Activated CD8-positive, alpha-beta T cell treated with anti-CD3 and anti-CD28 coated beads, Interleukin-2, amount 10 ng/mL, durations not matched to agents 7 days and 5 days (primary cell): ENCODE measurements around the gene SRCAP. TPM values are rescaled to one million over a fixed set of nuclear protein-coding genes. Genes with fewer than 3 reads are reported as not detected.
A peak's percentile ranks its signal among the peaks of the same experiment; 100 is the strongest.

Source experiments
- ATAC-seq: fragments of 150-1000 bp; cut with Tn5 transposase; one replicate; pipeline ENCODE4 v1.10.0; 2021; ENCODE audit warnings: moderate library complexity
- CTCF ChIA-PET: fragments of 350-600 bp; sonication (Branson Sonifier 250); formaldehyde crosslinking; loops from one replicate; lab custom pipeline; 2021; ENCODE audit warnings: antibody characterized with exemption; lab: Charles Lee
- POLR2A ChIA-PET: fragments of 350-600 bp; sonication (Branson Sonifier 250); formaldehyde crosslinking; loops from one replicate; lab custom pipeline; 2021; ENCODE audit warnings: antibody characterized with exemption; lab: Charles Lee
- DNase-seq: peaks from one replicate; pipeline ENCODE4 v3.0.0-alpha.2; 2020
- H3K27ac Mint-ChIP-seq: one replicate; pipeline ENCODE4 v1.8.0; 2021; ENCODE audit warnings: mild to moderate bottlenecking, mixed read lengths
- H3K27me3 Mint-ChIP-seq: one replicate; pipeline ENCODE4 v1.8.0; 2021; ENCODE audit warnings: low read depth, mixed read lengths
- H3K36me3 Mint-ChIP-seq: one replicate; pipeline ENCODE4 v1.8.0; 2021; ENCODE audit warnings: low read depth, mixed read lengths
- H3K4me1 Mint-ChIP-seq: one replicate; pipeline ENCODE4 v1.8.0; 2021; ENCODE audit warnings: low read depth, mixed read lengths
- H3K4me3 Mint-ChIP-seq: one replicate; pipeline ENCODE4 v1.8.0; 2021; ENCODE audit warnings: mild to moderate bottlenecking, mixed read lengths
- H3K9me3 Mint-ChIP-seq: one replicate; pipeline ENCODE4 v1.8.0; 2022; ENCODE audit warnings: mixed read lengths; ENCODE audit not compliant: insufficient read depth
- total RNA-seq, 2 experiments: library from RNA; stranded (reverse); gene quantifications; one replicate each; pipeline ENCODE4 v1.2.3, GENCODE V29; 2021

Gene SRCAP
- total RNA-seq, 2 experiments from 2014 or later: 75.2 to 76.0 TPM

DNA sequence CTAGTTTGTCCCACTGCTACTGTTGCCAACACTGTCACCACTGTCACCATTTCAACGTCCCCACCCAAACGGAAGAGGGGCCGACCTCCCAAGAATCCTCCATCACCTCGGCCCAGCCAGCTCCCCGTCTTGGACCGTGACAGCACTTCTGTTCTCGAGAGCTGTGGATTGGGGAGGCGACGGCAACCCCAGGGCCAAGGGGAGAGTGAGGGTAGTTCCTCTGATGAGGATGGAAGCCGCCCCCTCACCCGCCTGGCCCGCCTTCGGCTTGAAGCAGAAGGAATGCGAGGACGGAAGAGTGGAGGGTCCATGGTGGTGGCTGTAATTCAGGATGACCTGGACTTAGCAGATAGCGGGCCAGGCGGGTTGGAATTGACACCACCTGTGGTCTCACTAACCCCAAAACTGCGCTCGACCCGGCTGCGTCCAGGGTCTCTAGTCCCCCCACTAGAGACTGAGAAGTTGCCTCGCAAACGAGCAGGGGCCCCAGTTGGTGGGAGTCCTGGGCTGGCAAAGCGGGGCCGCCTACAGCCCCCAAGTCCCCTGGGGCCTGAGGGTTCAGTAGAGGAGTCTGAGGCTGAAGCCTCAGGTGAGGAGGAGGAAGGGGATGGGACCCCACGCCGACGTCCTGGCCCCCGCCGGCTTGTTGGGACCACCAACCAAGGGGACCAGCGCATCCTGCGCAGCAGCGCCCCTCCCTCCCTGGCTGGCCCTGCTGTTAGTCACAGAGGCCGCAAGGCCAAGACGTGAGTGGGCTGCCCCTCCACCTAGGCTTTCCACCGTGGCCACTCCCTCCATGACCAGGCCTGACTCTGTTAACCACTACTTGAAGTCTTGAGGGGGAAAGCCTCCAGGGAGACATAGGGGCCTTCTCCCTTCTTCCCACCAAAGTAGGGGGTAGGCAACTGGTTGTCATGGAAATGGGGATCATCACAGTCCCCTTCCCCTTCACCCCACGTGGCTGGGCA lies 40.3 kb downstream of the SRCAP start:
- peaks cover 59% of the 10 kb centered on the region for H3K36me3 Mint-ChIP-seq
- ATAC-seq (no peak), DNase-seq (no peak)
- H3K4me1 Mint-ChIP-seq: no peaks in the 10 kb centered on the region
- H3K27ac Mint-ChIP-seq: no peak overlapping the region
- ChIA-PET CTCF (no interaction called here), POLR2A (no interaction called here)
- H3K4me3 Mint-ChIP-seq: no peak overlapping the region
- H3K9me3 Mint-ChIP-seq: no peaks in the 10 kb centered on the region
- H3K27me3 Mint-ChIP-seq: no peaks in the 10 kb centered on the region

DNA sequence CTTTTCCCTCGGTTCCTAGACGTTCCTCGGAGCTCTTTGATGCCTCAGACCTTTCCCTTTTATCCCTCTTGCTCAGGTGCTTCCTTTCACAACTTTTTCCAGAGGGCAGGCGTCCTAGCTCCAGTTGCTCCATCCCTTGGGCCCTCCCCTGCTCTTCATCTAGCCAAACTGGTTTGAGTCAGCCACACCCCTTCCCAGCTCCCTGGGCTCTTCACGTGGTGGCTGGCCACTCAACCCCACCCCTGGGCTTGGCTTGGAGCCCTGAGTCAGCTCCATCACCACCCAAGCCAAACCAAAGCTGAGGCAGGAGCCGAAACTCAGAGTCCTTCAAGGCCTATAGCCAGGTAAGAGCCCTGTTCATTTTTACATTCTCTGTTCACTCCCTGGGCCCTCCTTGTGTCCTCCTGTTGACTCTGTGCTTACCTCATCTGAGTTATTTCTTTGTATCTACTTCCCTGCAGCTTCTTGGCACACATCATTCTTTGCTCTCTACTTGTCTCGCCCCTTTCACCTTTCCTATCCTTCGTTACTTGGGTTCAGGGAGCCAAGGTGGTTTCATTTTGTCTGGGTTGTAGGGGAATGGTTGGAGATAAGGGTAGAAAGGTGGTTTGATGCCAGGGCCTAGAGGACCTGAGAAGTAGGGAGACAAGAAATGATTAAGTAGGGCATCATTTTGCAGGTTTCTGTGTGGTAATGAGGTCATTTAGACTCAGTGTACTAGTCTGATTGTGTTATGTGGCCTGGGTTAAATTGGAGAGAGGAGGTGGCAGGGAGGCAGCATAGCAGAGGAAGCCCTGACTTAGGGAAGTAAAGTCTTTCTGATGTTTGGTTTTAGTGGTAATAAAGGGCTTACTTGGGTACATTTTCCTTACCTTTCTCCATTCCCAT lies 41.6 kb downstream of the SRCAP start:
- Mint-ChIP-seq H3K27ac (peak overlapping the region; percentile 7), H3K36me3 (peaks cover 58% of the 10 kb centered on the region), H3K4me1 (no peaks in the 10 kb centered on the region), H3K27me3 (no peaks in the 10 kb centered on the region), H3K9me3 (no peaks in the 10 kb centered on the region), H3K4me3 (no peak overlapping the region)
- POLR2A ChIA-PET: no interaction called here
- DNase-seq (no peak), ATAC-seq (no peak)
- CTCF ChIA-PET: interaction anchor here (1.1 kb wide), 1 partner anchor 8 kb away, joined by 3 read pairs; no protein-coding TSS in a partner anchor

DNA sequence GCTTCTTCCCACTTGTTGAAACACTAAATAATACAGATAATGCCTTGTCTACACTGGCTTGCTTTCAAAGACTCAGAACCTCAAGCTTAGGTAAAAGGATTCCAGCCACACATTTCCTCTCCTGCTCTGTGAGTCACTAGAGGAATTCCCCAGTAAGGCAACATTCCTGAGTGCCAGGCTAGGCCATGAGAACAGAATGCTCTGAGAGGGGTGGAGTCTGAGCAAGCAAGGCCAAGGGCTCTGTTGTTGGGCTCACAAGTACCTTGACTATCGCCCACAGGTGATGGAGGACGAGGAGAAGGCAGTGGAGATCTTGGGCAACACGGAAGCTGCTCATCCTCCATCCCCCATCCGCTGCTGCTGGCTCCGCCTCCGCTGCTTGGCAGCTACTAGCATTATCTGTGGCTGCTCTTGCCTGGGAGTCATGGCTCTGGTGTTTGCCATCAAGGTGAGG lies 42.5 kb downstream of the SRCAP start:
- no peak overlapping the region for H3K4me3 Mint-ChIP-seq
- H3K36me3 Mint-ChIP-seq: peaks cover 49% of the 10 kb centered on the region
- no peaks in the 10 kb centered on the region for H3K4me1 Mint-ChIP-seq
- DNase-seq: no peak
- ChIA-PET POLR2A (interaction anchor here (0.9 kb wide), 1 partner anchor 26 kb away, joined by 3 read pairs; no protein-coding TSS in a partner anchor), CTCF (interaction anchor here (1.1 kb wide), 1 partner anchor 9 kb away, joined by 3 read pairs; no protein-coding TSS in a partner anchor)
- no peaks in the 10 kb centered on the region for H3K27me3 Mint-ChIP-seq
- no peak for ATAC-seq
- no peak overlapping the region for H3K27ac Mint-ChIP-seq
- H3K9me3 Mint-ChIP-seq: no peaks in the 10 kb centered on the region

DNA sequence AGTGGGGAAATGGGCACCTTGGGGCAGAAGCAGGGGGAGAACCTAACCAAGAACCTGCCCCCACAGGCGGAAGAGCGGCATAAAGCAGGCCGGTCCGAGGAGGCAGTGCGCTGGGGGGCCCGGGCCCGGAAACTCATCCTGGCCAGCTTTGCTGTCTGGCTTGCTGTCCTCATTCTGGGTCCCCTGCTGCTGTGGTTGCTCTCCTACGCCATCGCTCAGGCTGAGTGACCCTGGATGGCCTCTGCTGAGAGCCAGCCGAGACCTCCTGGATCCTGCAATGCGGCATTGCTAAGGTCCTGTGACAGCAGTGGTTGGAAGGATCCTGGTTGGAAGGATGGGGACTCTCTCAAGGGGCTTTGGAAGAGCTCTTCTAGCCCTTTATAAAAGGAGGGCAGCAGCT lies 44.7 kb downstream of the SRCAP start:
- Mint-ChIP-seq H3K4me1 (peaks cover 14% of the 10 kb centered on the region), H3K27me3 (no peaks in the 10 kb centered on the region), H3K27ac (peak overlapping the region; percentile 20), H3K9me3 (no peaks in the 10 kb centered on the region), H3K4me3 (no peak overlapping the region), H3K36me3 (peaks cover 37% of the 10 kb centered on the region)
- CTCF ChIA-PET: no interaction called here
- no peak for DNase-seq
- ATAC-seq: no peak
- POLR2A ChIA-PET: interaction anchor here (1.5 to 1.6 kb wide), 2 partner anchors 9 to 16 kb away, joined by 4 to 5 read pairs; no protein-coding TSS in a partner anchor

DNA sequence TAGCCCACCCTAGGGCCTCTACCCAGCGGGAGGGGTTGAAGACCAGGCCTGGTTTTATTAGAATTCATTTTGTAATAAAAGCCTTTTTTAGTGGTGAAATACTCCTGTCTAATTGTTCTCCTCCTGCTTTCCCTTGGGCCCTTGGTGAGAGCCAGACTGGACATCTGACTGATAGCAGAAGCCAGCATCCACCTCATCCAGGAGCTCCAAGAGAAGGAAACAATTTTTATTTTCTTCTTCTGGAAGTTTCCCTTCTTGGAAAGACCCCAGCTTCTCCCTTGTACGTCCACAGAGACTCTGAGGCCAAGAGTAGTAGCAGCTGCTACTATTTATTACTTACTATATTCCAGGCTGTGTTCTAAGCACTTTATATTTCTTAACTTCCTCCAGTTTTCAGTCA lies 45.2 kb downstream of the SRCAP start:
- CTCF ChIA-PET: no interaction called here
- H3K4me3 Mint-ChIP-seq: no peak overlapping the region
- ATAC-seq: no peak
- no peak overlapping the region for H3K27ac Mint-ChIP-seq
- H3K9me3 Mint-ChIP-seq: no peaks in the 10 kb centered on the region
- H3K4me1 Mint-ChIP-seq: peaks cover 15% of the 10 kb centered on the region
- H3K36me3 Mint-ChIP-seq: peaks cover 34% of the 10 kb centered on the region
- DNase-seq: no peak
- POLR2A ChIA-PET: interaction anchor here (1.5 to 1.6 kb wide), 2 partner anchors 9 to 17 kb away, joined by 4 to 5 read pairs; no protein-coding TSS in a partner anchor
- no peaks in the 10 kb centered on the region for H3K27me3 Mint-ChIP-seq

DNA sequence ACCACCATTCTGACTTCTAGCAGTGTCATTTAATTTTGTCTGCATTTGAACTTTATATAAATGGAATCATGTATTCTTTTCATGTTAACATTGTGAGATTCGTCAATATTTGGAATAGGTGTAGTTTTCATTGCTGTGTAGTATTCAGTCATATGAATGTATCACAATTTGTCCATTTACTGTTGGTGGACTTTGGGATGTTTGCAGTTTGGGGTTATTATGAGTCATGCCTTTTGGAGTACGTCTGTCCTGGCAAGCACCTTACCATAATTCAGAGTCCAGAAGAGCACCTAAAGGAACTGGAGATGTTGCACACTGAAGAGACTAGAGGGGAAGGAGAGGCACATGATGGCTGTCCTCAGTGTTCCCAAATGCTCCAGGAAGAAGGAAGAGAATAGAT lies 46.1 kb downstream of the SRCAP start:
- H3K27ac Mint-ChIP-seq: no peak overlapping the region
- DNase-seq (no peak), ATAC-seq (no peak)
- H3K9me3 Mint-ChIP-seq: no peaks in the 10 kb centered on the region
- H3K36me3 Mint-ChIP-seq: peaks cover 40% of the 10 kb centered on the region
- H3K4me3 Mint-ChIP-seq: no peak overlapping the region
- ChIA-PET CTCF (no interaction called here), POLR2A (interaction anchor here (1.6 kb wide), 1 partner anchor 17 kb away, joined by 4 read pairs; no protein-coding TSS in a partner anchor)
- H3K4me1 Mint-ChIP-seq: peaks cover 22% of the 10 kb centered on the region
- no peaks in the 10 kb centered on the region for H3K27me3 Mint-ChIP-seq

DNA sequence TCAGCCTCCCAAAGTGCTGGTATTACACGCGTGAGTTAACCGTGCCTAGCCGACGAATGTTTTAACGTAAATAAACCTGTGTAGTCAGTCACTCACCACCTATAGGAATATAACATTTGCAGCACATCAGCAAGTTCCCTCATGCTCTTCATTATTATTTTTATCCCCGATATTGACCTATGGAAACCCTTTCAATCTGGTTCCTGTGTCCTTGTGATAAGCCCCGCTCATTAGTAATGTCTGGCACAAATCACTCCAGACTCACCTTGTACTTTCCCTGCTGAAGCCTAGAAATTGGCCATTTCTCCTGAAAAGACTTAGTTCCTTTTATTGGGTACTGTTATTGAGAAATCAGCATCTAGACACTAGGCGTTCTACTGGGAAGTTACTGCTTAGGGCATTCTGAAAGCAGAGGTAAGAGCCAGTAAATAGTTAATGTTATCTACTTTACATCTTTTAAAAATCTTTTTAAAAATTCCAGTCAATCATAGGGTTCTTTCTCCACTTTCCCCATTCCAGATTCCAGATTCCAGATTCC lies 47.7 kb downstream of the SRCAP start:
- no peaks in the 10 kb centered on the region for H3K9me3 Mint-ChIP-seq
- H3K4me3 Mint-ChIP-seq: no peak overlapping the region
- H3K27ac Mint-ChIP-seq: peak overlapping the region; percentile 58
- ChIA-PET CTCF (interaction anchor here (1.2 to 2.2 kb wide), 4 partner anchors 23 to 155 kb away, joined by 3 to 15 read pairs (median 5); no protein-coding TSS in a partner anchor), POLR2A (no interaction called here)
- H3K4me1 Mint-ChIP-seq: peaks cover 27% of the 10 kb centered on the region
- ATAC-seq: no peak
- DNase-seq: no peak
- H3K27me3 Mint-ChIP-seq: no peaks in the 10 kb centered on the region
- H3K36me3 Mint-ChIP-seq: peaks cover 42% of the 10 kb centered on the region

DNA sequence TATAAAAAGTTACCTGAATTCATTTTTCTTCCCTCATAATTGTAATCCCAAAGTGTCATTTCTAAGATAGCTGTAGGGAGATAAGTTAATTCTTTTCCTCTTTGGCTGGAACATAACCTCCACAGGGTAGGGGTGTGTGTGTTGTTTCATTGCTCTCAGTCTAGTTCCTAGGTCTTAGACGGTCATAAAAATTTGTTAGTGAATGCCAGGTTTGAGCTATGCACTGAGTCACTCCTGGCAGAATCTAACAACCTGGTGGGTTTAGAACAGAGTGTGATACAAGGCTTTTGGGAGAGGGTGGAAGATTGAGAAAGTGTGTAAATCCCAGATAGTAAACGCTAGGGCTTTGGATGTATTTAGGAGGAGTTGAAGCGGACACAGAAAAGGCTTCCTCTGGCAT lies 48.4 kb downstream of the SRCAP start:
- DNase-seq (no peak), ATAC-seq (no peak)
- POLR2A ChIA-PET: interaction anchor here (0.6 to 1.9 kb wide), 16 partner anchors 10 to 155 kb away, joined by 3 to 9 read pairs (median 5); partner anchors contain the start of gene FBRS
- peaks cover 38% of the 10 kb centered on the region for H3K36me3 Mint-ChIP-seq
- H3K9me3 Mint-ChIP-seq: no peaks in the 10 kb centered on the region
- H3K27me3 Mint-ChIP-seq: no peaks in the 10 kb centered on the region
- H3K4me3 Mint-ChIP-seq: peak overlapping the region; percentile 92
- H3K27ac Mint-ChIP-seq: peak overlapping the region; percentile 78
- CTCF ChIA-PET: interaction anchor here (0.7 to 2.2 kb wide), 14 partner anchors 13 to 195 kb away, joined by 3 to 15 read pairs (median 4); partner anchors contain the start of genes FBRS and RNF40
- H3K4me1 Mint-ChIP-seq: peaks cover 27% of the 10 kb centered on the region

DNA sequence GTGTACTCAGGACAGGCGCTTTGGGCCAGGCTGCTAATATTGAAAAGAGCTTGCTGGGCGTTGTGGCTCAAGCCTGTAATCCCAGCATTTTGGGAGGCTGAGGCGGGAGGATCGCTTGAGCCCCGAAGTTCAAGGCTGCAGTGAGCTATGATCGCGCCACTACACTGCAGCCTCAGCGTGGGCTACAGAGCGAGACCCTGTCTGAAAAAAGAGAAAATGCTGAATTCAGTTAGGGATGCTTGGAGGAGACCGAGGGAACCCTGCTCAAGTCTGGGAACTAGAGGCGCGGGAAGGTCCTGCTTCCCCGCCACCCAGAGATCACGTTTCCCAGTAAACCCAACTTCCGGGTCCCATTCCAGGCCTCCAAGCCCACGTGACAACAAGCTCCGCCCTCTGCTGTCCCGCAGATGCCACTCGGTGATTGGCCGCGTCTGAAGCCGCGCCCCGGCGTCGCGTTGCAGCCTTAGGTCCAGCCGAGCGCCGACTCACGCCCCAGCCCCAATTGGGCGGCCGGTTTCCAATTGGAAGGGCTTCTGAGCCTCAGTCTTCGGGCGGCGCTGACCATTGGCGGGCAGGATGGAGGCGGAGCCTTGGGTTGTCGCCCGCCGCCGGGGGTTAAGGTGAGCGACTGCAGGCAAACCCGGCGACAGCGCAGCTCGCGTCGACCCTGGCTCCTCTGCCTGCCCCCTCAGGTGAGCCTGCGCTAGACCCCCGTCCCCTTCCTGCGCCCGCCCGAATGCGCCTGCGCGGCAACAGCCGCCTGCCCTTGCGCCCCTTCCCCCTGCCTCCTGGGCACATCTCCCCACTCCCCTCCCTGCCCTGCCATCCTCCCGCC lies 49.0 kb downstream of the SRCAP start, which contains the start of gene PHKG2:
PHKG2 (plus strand) TSS at position 627 of the 835 bp plus-strand sequence. CDS start 396 bp downstream, outside the sequence.
- no peaks in the 10 kb centered on the region for H3K9me3 Mint-ChIP-seq
- DNase-seq: peak; percentile 99
- H3K36me3 Mint-ChIP-seq: peaks cover 39% of the 10 kb centered on the region
- peak within 1 kb of the TSS; percentile 86 for H3K27ac Mint-ChIP-seq
- POLR2A ChIA-PET: interaction anchor here (0.6 to 1.9 kb wide), 21 partner anchors 9 to 154 kb away, joined by 3 to 9 read pairs (median 4); partner anchors contain the start of gene FBRS
- CTCF ChIA-PET: interaction anchor here (0.7 to 2.2 kb wide), 16 partner anchors 10 to 318 kb away, joined by 3 to 15 read pairs (median 4); partner anchors contain the start of genes DCTPP1, FBRS and RNF40
- no peaks in the 10 kb centered on the region for H3K27me3 Mint-ChIP-seq
- H3K4me1 Mint-ChIP-seq: peaks cover 27% of the 10 kb centered on the region
- peak within 1 kb of the TSS; percentile 92 for H3K4me3 Mint-ChIP-seq
- ATAC-seq: peak; percentile 99
